H9 (cell line): ENCODE data around the gene TOP3B. TPM values are rescaled to one million over a fixed set of nuclear protein-coding genes. Genes with fewer than 3 reads are reported as not detected.

Experiments used
- DNase-seq: peaks from one replicate; pipeline ENCODE4 v3.0.0-alpha.2; 2017
- H2AFZ ChIP-seq: one replicate; pipeline ENCODE4 v1.6.1; 2013; ENCODE audit warnings: mild to moderate bottlenecking, low read length, control low read depth, moderate library complexity
- H2AK5ac ChIP-seq: 2 replicates; pipeline ENCODE4 v1.6.1; 2013; ENCODE audit warnings: low read length, control low read depth, mixed read lengths; ENCODE audit not compliant: insufficient read length
- H2BK120ac ChIP-seq: one replicate; pipeline ENCODE4 v1.6.1; 2013; ENCODE audit warnings: low read depth, mild to moderate bottlenecking, low read length, control low read depth, inconsistent platforms; ENCODE audit not compliant: poor library complexity, severe bottlenecking
- H2BK12ac ChIP-seq: 2 replicates; pipeline ENCODE4 v1.6.1; 2013; ENCODE audit warnings: low read length, control low read depth, mixed read lengths, low read depth; ENCODE audit not compliant: insufficient read length
- H2BK15ac ChIP-seq: 2 replicates; pipeline ENCODE4 v1.6.1; 2013; ENCODE audit warnings: low read depth, low read length, control low read depth
- H2BK20ac ChIP-seq: one replicate; pipeline ENCODE4 v1.6.1; 2013; ENCODE audit warnings: low read depth, mild to moderate bottlenecking, low read length, control low read depth, inconsistent platforms; ENCODE audit not compliant: poor library complexity, severe bottlenecking
- H2BK5ac ChIP-seq: 2 replicates; pipeline ENCODE4 v1.6.1; 2013; ENCODE audit warnings: low read length, control low read depth, mixed read lengths; ENCODE audit not compliant: insufficient read length
- H3K14ac ChIP-seq: 2 replicates; pipeline ENCODE4 v1.6.1; 2013; ENCODE audit warnings: low read length, control low read depth; ENCODE audit not compliant: insufficient read depth
- H3K18ac ChIP-seq: 2 replicates; pipeline ENCODE4 v1.6.1; 2013; ENCODE audit warnings: low read depth, mild to moderate bottlenecking, mixed read lengths, low read length, control low read depth; ENCODE audit not compliant: insufficient read length
- H3K23ac ChIP-seq: 2 replicates; pipeline ENCODE4 v1.6.1; 2013; ENCODE audit warnings: low read length, control low read depth, mixed read lengths, low read depth; ENCODE audit not compliant: insufficient read length
- H3K23me2 ChIP-seq: 2 replicates; pipeline ENCODE4 v1.6.1; 2013; ENCODE audit warnings: low read depth, mild to moderate bottlenecking, mixed read lengths, low read length, control low read depth; ENCODE audit not compliant: insufficient read length, poor library complexity, severe bottlenecking
- H3K27ac ChIP-seq: 2 replicates; pipeline ENCODE4 v1.5.1; 2013; ENCODE audit warnings: low read length, control low read depth, mixed read lengths, low read depth; ENCODE audit not compliant: insufficient read length
- H3K27me3 ChIP-seq: 2 replicates; pipeline ENCODE4 v1.6.1; 2013; ENCODE audit warnings: low read length, control low read depth, inconsistent platforms; ENCODE audit not compliant: insufficient read depth
- H3K4ac ChIP-seq: 2 replicates; pipeline ENCODE4 v1.6.1; 2013; ENCODE audit warnings: low read depth, mild to moderate bottlenecking, control low read depth, inconsistent platforms, low read length, moderate library complexity
- H3K4me1 ChIP-seq: 2 replicates; pipeline ENCODE4 v1.6.1; 2013; ENCODE audit warnings: low read length, control low read depth, inconsistent platforms; ENCODE audit not compliant: insufficient read depth
- H3K4me2 ChIP-seq: 2 replicates; pipeline ENCODE4 v1.6.1; 2013; ENCODE audit warnings: low read length, control low read depth, mixed read lengths; ENCODE audit not compliant: insufficient read length, insufficient read depth
- H3K56ac ChIP-seq: 2 replicates; pipeline ENCODE4 v1.6.1; 2013; ENCODE audit warnings: low read depth, mild to moderate bottlenecking, mixed read lengths, low read length, control low read depth; ENCODE audit not compliant: insufficient read length
- H3K79me1 ChIP-seq: 2 replicates; pipeline ENCODE4 v1.6.1; 2013; ENCODE audit warnings: low read depth, mild to moderate bottlenecking, moderate library complexity, low read length, control low read depth, inconsistent platforms; ENCODE audit not compliant: insufficient read depth, poor library complexity, severe bottlenecking
- H3K79me2 ChIP-seq: 2 replicates; pipeline ENCODE4 v1.6.1; 2013; ENCODE audit warnings: low read length, control low read depth, inconsistent platforms; ENCODE audit not compliant: insufficient read depth
- H3K9ac ChIP-seq: 2 replicates; pipeline ENCODE4 v1.6.1; 2013; ENCODE audit warnings: low read length, control low read depth, mixed read lengths; ENCODE audit not compliant: insufficient read length; ENCODE audit errors: extremely low read depth
- H3K9me3 ChIP-seq: one replicate; pipeline ENCODE4 v1.6.1; 2013; ENCODE audit warnings: low read depth, low read length, inconsistent platforms; ENCODE audit not compliant: control insufficient read depth
- H3T11ph ChIP-seq: one replicate; pipeline ENCODE4 v1.6.1; 2013; ENCODE audit warnings: mild to moderate bottlenecking, low read length, control low read depth, inconsistent platforms
- H4K20me1 ChIP-seq: one replicate; pipeline ENCODE4 v1.6.1; 2013; ENCODE audit not compliant: control insufficient read depth, insufficient read length, insufficient read depth
- H4K5ac ChIP-seq: 2 replicates; pipeline ENCODE4 v1.6.1; 2013; ENCODE audit warnings: low read depth, mild to moderate bottlenecking, mixed read lengths, low read length, control low read depth; ENCODE audit not compliant: insufficient read length
- H4K8ac ChIP-seq: replicated peaks from 2 replicates; pipeline ENCODE4 v1.6.1; 2013; ENCODE audit warnings: low read length, control low read depth, mixed read lengths, low read depth; ENCODE audit not compliant: insufficient read length
- H4K91ac ChIP-seq: 2 replicates; pipeline ENCODE4 v1.6.1; 2013; ENCODE audit warnings: low read depth, mild to moderate bottlenecking, moderate library complexity, mixed read lengths, low read length, control low read depth; ENCODE audit not compliant: insufficient read length
- H3K27ac Mint-ChIP-seq, 3 experiments: 2 replicates in 2 of 3; 3 replicates in 1 of 3; pipeline ENCODE4 v1.8.0; 2020 to 2021; ENCODE audit warnings: mixed read lengths in 3 of 3, mild to moderate bottlenecking in 1 of 3, moderate library complexity in 1 of 3
- H3K27me3 Mint-ChIP-seq: 2 replicates; pipeline ENCODE4 v1.8.0; 2021; ENCODE audit warnings: low read depth, mild to moderate bottlenecking, moderate library complexity, mixed read lengths
- H3K36me3 Mint-ChIP-seq, 3 experiments: 2 replicates in 2 of 3; 3 replicates in 1 of 3; pipeline ENCODE4 v1.8.0; 2020 to 2021; ENCODE audit warnings: low read depth in 3 of 3, mixed read lengths in 3 of 3; ENCODE audit not compliant: insufficient read depth in 1 of 3
- H3K4me1 Mint-ChIP-seq, 2 experiments: 2 replicates each; pipeline ENCODE4 v1.8.0; 2020; ENCODE audit warnings: mixed read lengths in 2 of 2
- H3K4me3 Mint-ChIP-seq, 2 experiments: 2 replicates in 1 of 2; 3 replicates in 1 of 2; pipeline ENCODE4 v1.8.0; 2020 to 2021; ENCODE audit warnings: mild to moderate bottlenecking in 2 of 2, mixed read lengths in 2 of 2, moderate library complexity in 1 of 2
- H3K9me3 Mint-ChIP-seq, 2 experiments: 2 replicates in 1 of 2; 3 replicates in 1 of 2; pipeline ENCODE4 v1.8.0; 2020; ENCODE audit warnings: mild to moderate bottlenecking in 2 of 2, mixed read lengths in 2 of 2, moderate library complexity in 1 of 2
- WGBS: extraction: QIAGEN DNeasy Blood & Tissue Kit; methylation state at CpG from one replicate; pipeline ENCODE4 v1.1.7; 2013; ENCODE audit warnings: missing lambda C conversion rate, low lambda C conversion rate, mixed read lengths; ENCODE audit not compliant: insufficient read length; ENCODE audit errors: extremely low coverage; 5-methylcytosine and 5-hydroxymethylcytosine counted together
- total RNA-seq: library from RNA; stranded (reverse); gene quantifications from 2 replicates; pipeline ENCODE4 v1.2.1, GENCODE V29; 2021
- TF ChIP-seq, protein P1 (sequence below): fragments of 200-600 bp; sonication (generic); conservative IDR thresholded peaks from 3 replicates; pipeline ENCODE4 v1.8.0; 2021; ENCODE audit warnings: antibody characterized with exemption, mild to moderate bottlenecking

The TOP3B gene
- total RNA-seq, 1 experiment from 2014 or later = 55.2 TPM

DNA sequence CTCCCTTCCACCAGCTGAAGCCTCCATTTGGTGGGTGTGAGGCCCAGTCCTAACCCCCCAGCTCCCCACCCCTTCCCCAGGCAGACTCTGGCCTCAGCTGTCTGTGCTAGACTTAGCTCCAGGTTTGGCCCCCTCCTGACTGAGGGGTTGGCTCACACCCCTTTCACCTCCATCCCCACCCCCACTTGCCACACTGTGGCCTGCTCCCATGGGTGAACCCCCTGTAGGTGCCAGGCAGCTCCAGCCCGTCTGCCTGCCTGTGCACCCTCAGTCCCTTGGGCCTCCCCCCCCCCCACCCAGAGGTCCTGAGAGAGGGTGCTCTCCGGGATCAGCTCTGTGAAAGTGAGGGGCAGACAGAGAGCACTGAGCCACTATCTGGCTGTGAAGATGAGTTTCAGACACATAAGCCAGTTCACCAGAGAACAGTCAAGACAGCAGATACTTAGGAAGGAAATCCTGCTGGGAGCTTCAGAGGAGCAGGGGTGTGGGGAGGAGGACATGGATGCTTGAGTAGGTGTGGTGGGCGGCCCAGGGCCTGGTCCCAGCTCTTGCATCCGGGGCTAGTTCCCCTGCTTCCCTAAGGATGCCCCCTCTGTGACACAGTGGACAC lies 66.2 kb downstream of the TOP3B start:
- no peak overlapping the region for H2BK12ac ChIP-seq
- H2AK5ac ChIP-seq = no peak overlapping the region
- H3K23me2 ChIP-seq = no peaks in the 10 kb centered on the region
- H2BK120ac ChIP-seq = no peak overlapping the region
- peaks cover 6% of the 10 kb centered on the region for H3K27me3 Mint-ChIP-seq
- H3K36me3 Mint-ChIP-seq = no peaks in the 10 kb centered on the region
- no peaks in the 10 kb centered on the region for H3K79me1 ChIP-seq
- H3K4me3 Mint-ChIP-seq = no peak overlapping the region
- no peaks in the 10 kb centered on the region for H4K20me1 ChIP-seq
- no peaks in the 10 kb centered on the region for H3K79me2 ChIP-seq
- no peak overlapping the region for H2BK15ac ChIP-seq
- H3K9ac ChIP-seq = no peak overlapping the region
- H3K4me1 ChIP-seq = peaks cover 5% of the 10 kb centered on the region; the same call in 1 of the 2 replicates
- TF ChIP-seq, protein P1, sequence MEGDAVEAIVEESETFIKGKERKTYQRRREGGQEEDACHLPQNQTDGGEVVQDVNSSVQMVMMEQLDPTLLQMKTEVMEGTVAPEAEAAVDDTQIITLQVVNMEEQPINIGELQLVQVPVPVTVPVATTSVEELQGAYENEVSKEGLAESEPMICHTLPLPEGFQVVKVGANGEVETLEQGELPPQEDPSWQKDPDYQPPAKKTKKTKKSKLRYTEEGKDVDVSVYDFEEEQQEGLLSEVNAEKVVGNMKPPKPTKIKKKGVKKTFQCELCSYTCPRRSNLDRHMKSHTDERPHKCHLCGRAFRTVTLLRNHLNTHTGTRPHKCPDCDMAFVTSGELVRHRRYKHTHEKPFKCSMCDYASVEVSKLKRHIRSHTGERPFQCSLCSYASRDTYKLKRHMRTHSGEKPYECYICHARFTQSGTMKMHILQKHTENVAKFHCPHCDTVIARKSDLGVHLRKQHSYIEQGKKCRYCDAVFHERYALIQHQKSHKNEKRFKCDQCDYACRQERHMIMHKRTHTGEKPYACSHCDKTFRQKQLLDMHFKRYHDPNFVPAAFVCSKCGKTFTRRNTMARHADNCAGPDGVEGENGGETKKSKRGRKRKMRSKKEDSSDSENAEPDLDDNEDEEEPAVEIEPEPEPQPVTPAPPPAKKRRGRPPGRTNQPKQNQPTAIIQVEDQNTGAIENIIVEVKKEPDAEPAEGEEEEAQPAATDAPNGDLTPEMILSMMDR = no peak
- no peak overlapping the region for H2AFZ ChIP-seq
- no peaks in the 10 kb centered on the region for H3K27me3 ChIP-seq
- no peak overlapping the region for H3K56ac ChIP-seq
- H3K9me3 ChIP-seq = no peaks in the 10 kb centered on the region
- no peak overlapping the region for H3T11ph ChIP-seq
- no peak for DNase-seq
- no peak overlapping the region for H3K23ac ChIP-seq
- H3K14ac ChIP-seq = no peak overlapping the region
- no peak overlapping the region for H3K4me2 ChIP-seq
- H4K91ac ChIP-seq = no peak overlapping the region
- H2BK5ac ChIP-seq = no peak overlapping the region
- no peak overlapping the region for H4K8ac ChIP-seq
- no peak overlapping the region for H3K27ac ChIP-seq
- no CpG with 5 or more reads among the region's 4 CpGs for WGBS
- H3K9me3 Mint-ChIP-seq = no peaks in the 10 kb centered on the region
- H3K4me1 Mint-ChIP-seq = peaks cover 37 to 43% of the 10 kb centered on the region in 2 experiments
- no peak overlapping the region for H3K18ac ChIP-seq
- no peak overlapping the region for H3K27ac Mint-ChIP-seq
- H4K5ac ChIP-seq = no peak overlapping the region
- no peak overlapping the region for H2BK20ac ChIP-seq
- no peak overlapping the region for H3K4ac ChIP-seq
